ENCODE results near the gene CD38.

The CD38 gene

DNA sequence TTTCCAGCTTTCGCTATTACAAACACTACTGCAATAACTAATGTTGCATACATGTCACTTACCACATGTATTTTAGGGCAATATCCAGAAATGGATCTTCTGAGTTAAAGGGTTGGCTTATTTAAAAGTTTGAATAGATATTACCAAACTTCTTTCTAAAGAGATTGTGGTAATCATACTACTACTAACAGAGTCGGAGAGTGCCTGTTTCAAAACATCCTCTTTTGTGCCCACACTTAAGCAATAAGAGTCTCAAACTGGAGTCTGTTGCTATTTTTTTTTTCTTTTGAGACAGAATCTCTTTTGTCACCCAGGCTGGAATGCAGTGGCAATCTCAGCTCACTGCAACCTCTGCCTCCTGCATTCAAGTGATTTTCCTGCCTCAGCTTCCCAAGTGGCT, 124.6 kb downstream of the CD38 start:
- DNase-seq = no peak

Measured in activated CD8-positive, alpha-beta memory T cell treated with anti-CD3 and anti-CD28 coated beads, Interleukin-2, amount 50 U/mL, for 48 hours (primary cell).